Naive thymus-derived CD4-positive, alpha-beta T cell (primary cell): Measurements from ENCODE around the gene IL4R. TPM values are rescaled to one million over a fixed set of nuclear protein-coding genes. Genes with fewer than 3 reads are reported as not detected.

Experiments
- ATAC-seq: fragments of 150-1000 bp; cut with Tn5 transposase; 2 replicates; pipeline ENCODE4 v1.10.0; 2021; ENCODE audit warnings: mild to moderate bottlenecking, moderate library complexity
- CTCF ChIA-PET: fragments of 350-600 bp; sonication (Branson Sonifier 250); formaldehyde crosslinking; loops from one replicate; lab custom pipeline; 2021; ENCODE audit warnings: antibody characterized with exemption; lab: Charles Lee
- POLR2A ChIA-PET: fragments of 350-600 bp; sonication (Branson Sonifier 250); formaldehyde crosslinking; loops from one replicate; lab custom pipeline; 2021; ENCODE audit warnings: antibody characterized with exemption, inconsistent platforms; lab: Charles Lee
- DNase-seq, 9 donors: peaks; one replicate each; pipeline versions ENCODE4 v3.0.0 to v3.0.0-alpha.2; 2020 to 2022; ENCODE audit warnings: mixed read lengths in 1 of 9
- H3K27ac ChIP-seq: one replicate; pipeline ENCODE4 v1.7.0; 2013; ENCODE audit warnings: mild to moderate bottlenecking, low read depth, low read length, moderate library complexity
- H3K27me3 ChIP-seq, 2 donors: one replicate each; pipeline ENCODE4 v1.7.0; 2013; ENCODE audit warnings: low read length in 2 of 2, mild to moderate bottlenecking in 2 of 2, moderate library complexity in 2 of 2; ENCODE audit not compliant: control insufficient read depth in 2 of 2, insufficient read depth in 2 of 2
- H3K36me3 ChIP-seq, 3 experiments: 1 replicate in 2 of 3; 2 replicates in 1 of 3; pipeline ENCODE4 v1.7.0; 2013; ENCODE audit warnings: low read length in 3 of 3, mild to moderate bottlenecking in 3 of 3, moderate library complexity in 1 of 3; ENCODE audit not compliant: insufficient read depth in 3 of 3, control insufficient read depth in 2 of 3
- H3K4me1 ChIP-seq, 2 donors: one replicate each; pipeline ENCODE4 v1.7.0; 2013; ENCODE audit warnings: low read length in 2 of 2, mild to moderate bottlenecking in 2 of 2, moderate library complexity in 1 of 2; ENCODE audit not compliant: control insufficient read depth in 2 of 2, insufficient read depth in 2 of 2
- H3K4me3 ChIP-seq: 2 replicates; pipeline ENCODE4 v1.7.0; 2013; ENCODE audit warnings: mild to moderate bottlenecking, low read length
- H3K9me3 ChIP-seq, 3 experiments: 1 replicate in 2 of 3; 2 replicates in 1 of 3; pipeline ENCODE4 v1.7.0; 2013; ENCODE audit warnings: low read length in 3 of 3; ENCODE audit not compliant: control insufficient read depth in 2 of 3
- H3K27ac Mint-ChIP-seq, 9 donors: one replicate each; pipeline ENCODE4 v1.8.0; 2020 to 2022; ENCODE audit warnings: mixed read lengths in 9 of 9, mild to moderate bottlenecking in 8 of 9, moderate library complexity in 5 of 9, inconsistent platforms in 2 of 9
- H3K27me3 Mint-ChIP-seq, 5 donors: one replicate each; pipeline ENCODE4 v1.8.0; 2021 to 2022; ENCODE audit warnings: mixed read lengths in 5 of 5, mild to moderate bottlenecking in 1 of 5
- H3K36me3 Mint-ChIP-seq, 5 donors: one replicate each; pipeline ENCODE4 v1.8.0; 2020 to 2022; ENCODE audit warnings: mixed read lengths in 5 of 5, mild to moderate bottlenecking in 3 of 5, inconsistent platforms in 1 of 5
- H3K4me1 Mint-ChIP-seq, 7 donors: one replicate each; pipeline ENCODE4 v1.8.0; 2020 to 2022; ENCODE audit warnings: mixed read lengths in 7 of 7, mild to moderate bottlenecking in 3 of 7, inconsistent platforms in 1 of 7
- H3K4me3 Mint-ChIP-seq, 10 donors: one replicate each; pipeline ENCODE4 v1.8.0; 2020 to 2022; ENCODE audit warnings: mild to moderate bottlenecking in 10 of 10, mixed read lengths in 10 of 10, moderate library complexity in 6 of 10, inconsistent platforms in 2 of 10
- H3K9me3 Mint-ChIP-seq, 11 donors: one replicate each; pipeline ENCODE4 v1.8.0; 2020 to 2022; ENCODE audit warnings: mixed read lengths in 11 of 11, mild to moderate bottlenecking in 4 of 11, inconsistent platforms in 1 of 11, moderate library complexity in 1 of 11
- intact Hi-C, 2 donors: fragments of 100-400 bp; cut with micrococcal nuclease; formaldehyde crosslinking; loops; one replicate each; pipeline ENCODE4 v1.15.1; 2023
- polyA plus RNA-seq, 2 donors: library from polyadenylated mRNA; unstranded; fragments of 300-500 nt; fragmentation: Illumina TruSeq; gene quantifications; one replicate each; pipeline ENCODE4 v1.2.3, GENCODE V29; 2021
- total RNA-seq, 6 experiments: library from RNA in 5 of 6; stranded (reverse) in 5 of 6; gene quantifications; 1 replicate in 5 of 6; 2 replicates in 1 of 6; pipeline ENCODE4 v1.2.3 and lab custom pipeline; 2021 to 2026

Gene IL4R
- total and polyA plus RNA-seq, 7 experiments from 2014 or later, result 99.8 to 498 (median 176) TPM

GRCh38 chr16:27302126-27302525, 11.6 kb upstream of the IL4R start:
- Mint-ChIP-seq H3K4me3 (no peak overlapping the region), H3K27me3 (no peaks in the 10 kb centered on the region), H3K4me1 (peaks cover 14 to 51% (median 23%) of the 10 kb centered on the region in 7 donors), H3K36me3 (peaks cover 0 to 29% (median 0%) of the 10 kb centered on the region in 5 donors), H3K9me3 (peaks cover 0 to 10% (median 0%) of the 10 kb centered on the region in 11 donors), H3K27ac (peak overlapping the region in 1 of 9 donors; percentile 51)
- Histone ChIP-seq H3K4me3 (no peak overlapping the region), H3K36me3 (no peaks in the 10 kb centered on the region), H3K27ac (no peak overlapping the region), H3K27me3 (no peaks in the 10 kb centered on the region), H3K4me1 (no peaks in the 10 kb centered on the region), H3K9me3 (no peaks in the 10 kb centered on the region)
- DNase-seq, result no peak
- ATAC-seq, result no peak
- ChIA-PET POLR2A (interaction anchor here (0.8 kb wide), 1 partner anchor 15 kb away, joined by 5 read pairs; no protein-coding TSS in a partner anchor), CTCF (interaction anchor here (0.8 to 1.0 kb wide), 2 partner anchors 10 to 13 kb away, joined by 3 to 5 read pairs; no protein-coding TSS in a partner anchor)
- intact Hi-C loops, result no loop called here

GRCh38 chr16:27303256-27304100, 10.3 kb upstream of the IL4R start:
- ChIA-PET POLR2A (no interaction called here), CTCF (interaction anchor here (1.0 kb wide), 1 partner anchor 14 kb away, joined by 3 read pairs; no protein-coding TSS in a partner anchor)
- no peak for ATAC-seq
- H3K36me3 Mint-ChIP-seq, result peaks cover 0 to 25% (median 0%) of the 10 kb centered on the region in 5 donors
- peaks cover 14 to 47% (median 16%) of the 10 kb centered on the region in 7 donors for H3K4me1 Mint-ChIP-seq
- Histone ChIP-seq H3K4me3 (no peak overlapping the region), H3K4me1 (no peaks in the 10 kb centered on the region), H3K9me3 (no peaks in the 10 kb centered on the region), H3K27ac (no peak overlapping the region), H3K27me3 (no peaks in the 10 kb centered on the region), H3K36me3 (no peaks in the 10 kb centered on the region)
- peak overlapping the region in 1 of 9 donors; percentile 68 for H3K27ac Mint-ChIP-seq
- no peaks in the 10 kb centered on the region for H3K27me3 Mint-ChIP-seq
- H3K9me3 Mint-ChIP-seq, result peaks cover 0 to 11% (median 0%) of the 10 kb centered on the region in 11 donors
- no peak for DNase-seq
- intact Hi-C loops, result no loop called here
- H3K4me3 Mint-ChIP-seq, result no peak overlapping the region

GRCh38 chr16:27304102-27304501, 9.7 kb upstream of the IL4R start:
- Histone ChIP-seq H3K9me3 (no peaks in the 10 kb centered on the region), H3K27ac (no peak overlapping the region), H3K4me3 (no peak overlapping the region), H3K36me3 (no peaks in the 10 kb centered on the region), H3K27me3 (no peaks in the 10 kb centered on the region), H3K4me1 (no peaks in the 10 kb centered on the region)
- ChIA-PET POLR2A (no interaction called here), CTCF (no interaction called here)
- intact Hi-C loops, result no loop called here
- Mint-ChIP-seq H3K9me3 (peaks cover 0 to 11% (median 0%) of the 10 kb centered on the region in 11 donors), H3K27me3 (no peaks in the 10 kb centered on the region), H3K27ac (peak overlapping the region in 2 of 9 donors; percentile 45 to 68), H3K4me3 (no peak overlapping the region), H3K36me3 (peaks cover 0 to 21% (median 0%) of the 10 kb centered on the region in 5 donors), H3K4me1 (peaks cover 11 to 44% (median 17%) of the 10 kb centered on the region in 7 donors)
- ATAC-seq (no peak), DNase-seq (no peak)

GRCh38 chr16:27304881-27305745, 8.7 kb upstream of the IL4R start:
- ChIA-PET CTCF (interaction anchor here (0.7 kb wide), 1 partner anchor 83 kb away, joined by 3 read pairs; no protein-coding TSS in a partner anchor), POLR2A (no interaction called here)
- Mint-ChIP-seq H3K27ac (peak overlapping the region in 3 of 9 donors; percentile 22 to 45 (median 44)), H3K4me3 (no peak overlapping the region), H3K4me1 (peaks cover 9 to 39% (median 20%) of the 10 kb centered on the region in 7 donors), H3K27me3 (no peaks in the 10 kb centered on the region), H3K9me3 (peaks cover 0 to 11% (median 0%) of the 10 kb centered on the region in 11 donors), H3K36me3 (peaks cover 0 to 16% (median 0%) of the 10 kb centered on the region in 5 donors)
- ATAC-seq (peak; percentile 38), DNase-seq (no peak)
- Histone ChIP-seq H3K27me3 (no peaks in the 10 kb centered on the region), H3K36me3 (no peaks in the 10 kb centered on the region), H3K27ac (no peak overlapping the region), H3K9me3 (no peaks in the 10 kb centered on the region), H3K4me3 (no peak overlapping the region), H3K4me1 (no peaks in the 10 kb centered on the region)
- intact Hi-C loops, result no loop called here

GRCh38 chr16:27305839-27306442, 7.8 kb upstream of the IL4R start:
- no peak overlapping the region for H3K27ac ChIP-seq
- peaks cover 0 to 16% (median 0%) of the 10 kb centered on the region in 5 donors for H3K36me3 Mint-ChIP-seq
- peaks cover 9 to 38% (median 20%) of the 10 kb centered on the region in 7 donors for H3K4me1 Mint-ChIP-seq
- intact Hi-C loops, result no loop called here
- ATAC-seq (no peak), DNase-seq (no peak)
- no peaks in the 10 kb centered on the region for H3K27me3 ChIP-seq
- peak overlapping the region in 3 of 9 donors; percentile 2 to 63 (median 19) for H3K27ac Mint-ChIP-seq
- no peaks in the 10 kb centered on the region for H3K4me1 ChIP-seq
- no peaks in the 10 kb centered on the region for H3K27me3 Mint-ChIP-seq
- no peak overlapping the region for H3K4me3 ChIP-seq
- no peak overlapping the region for H3K4me3 Mint-ChIP-seq
- ChIA-PET POLR2A (no interaction called here), CTCF (interaction anchor here (0.7 kb wide), 1 partner anchor 83 kb away, joined by 3 read pairs; no protein-coding TSS in a partner anchor)
- H3K9me3 Mint-ChIP-seq, result peaks cover 0 to 11% (median 0%) of the 10 kb centered on the region in 11 donors
- no peaks in the 10 kb centered on the region for H3K36me3 ChIP-seq
- H3K9me3 ChIP-seq, result no peaks in the 10 kb centered on the region

GRCh38 chr16:27308792-27309191, 5.0 kb upstream of the IL4R start:
- Mint-ChIP-seq H3K4me1 (peaks cover 11 to 34% (median 23%) of the 10 kb centered on the region in 7 donors), H3K4me3 (no peak overlapping the region), H3K36me3 (peaks cover 0 to 16% (median 0%) of the 10 kb centered on the region in 5 donors), H3K27ac (no peak overlapping the region), H3K27me3 (peaks cover 0 to 3% (median 0%) of the 10 kb centered on the region in 5 donors), H3K9me3 (peaks cover 0 to 11% (median 0%) of the 10 kb centered on the region in 11 donors)
- H3K36me3 ChIP-seq, result no peaks in the 10 kb centered on the region
- intact Hi-C loops, result no loop called here
- H3K9me3 ChIP-seq, result no peaks in the 10 kb centered on the region
- CTCF ChIA-PET, result no interaction called here
- DNase-seq (no peak), ATAC-seq (no peak)
- POLR2A ChIA-PET, result no interaction called here
- no peak overlapping the region for H3K27ac ChIP-seq
- peaks cover 6 to 11% of the 10 kb centered on the region in 2 donors for H3K4me1 ChIP-seq
- no peak overlapping the region for H3K4me3 ChIP-seq
- no peaks in the 10 kb centered on the region for H3K27me3 ChIP-seq
